ENCODE data around the gene EFNA1. TPM values are rescaled to one million over a fixed set of nuclear protein-coding genes. Genes with fewer than 3 reads are reported as not detected.

EFNA1 gene
- total RNA-seq, 4 donors from 2014 or later = 27.4 to 41.4 (median 34.0) TPM

DNA sequence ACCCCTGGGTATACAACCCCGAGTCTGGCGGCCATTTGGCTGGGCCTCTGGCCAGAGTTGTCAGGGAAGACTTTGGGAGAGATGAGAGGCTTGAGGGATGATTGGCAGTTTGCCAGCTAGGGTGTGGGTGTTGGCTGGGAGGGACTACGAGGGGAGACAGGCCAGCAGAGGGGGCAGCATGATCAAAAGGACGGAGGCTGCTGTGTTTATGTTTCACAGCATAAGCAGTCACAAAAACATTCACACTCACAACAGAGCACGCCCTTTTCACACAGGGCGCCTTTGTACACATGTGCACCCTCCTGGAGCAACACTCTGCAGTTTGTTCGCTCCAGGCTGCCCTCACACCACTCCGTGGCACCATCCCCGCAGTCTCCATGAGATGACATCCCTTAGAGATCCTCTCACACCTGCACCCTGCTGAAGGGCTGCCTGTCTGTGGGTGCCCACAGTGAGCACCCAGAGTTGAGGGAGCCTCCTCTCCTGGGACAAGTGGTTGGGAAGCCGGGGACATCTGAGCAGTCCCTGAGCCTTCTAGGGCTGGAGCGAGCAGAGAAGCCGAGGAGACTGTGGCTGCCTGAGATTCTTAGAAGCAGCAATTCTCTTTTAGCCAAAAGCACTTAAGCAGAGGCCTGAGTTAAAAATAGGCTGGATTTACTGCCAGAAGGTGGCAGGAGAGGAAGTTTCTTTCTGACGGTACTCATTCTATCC is 33.6 kb upstream of the EFNA1 start:
- no peaks in the 10 kb centered on the region for H3K36me3 ChIP-seq
- TF ChIP-seq, protein P1, sequence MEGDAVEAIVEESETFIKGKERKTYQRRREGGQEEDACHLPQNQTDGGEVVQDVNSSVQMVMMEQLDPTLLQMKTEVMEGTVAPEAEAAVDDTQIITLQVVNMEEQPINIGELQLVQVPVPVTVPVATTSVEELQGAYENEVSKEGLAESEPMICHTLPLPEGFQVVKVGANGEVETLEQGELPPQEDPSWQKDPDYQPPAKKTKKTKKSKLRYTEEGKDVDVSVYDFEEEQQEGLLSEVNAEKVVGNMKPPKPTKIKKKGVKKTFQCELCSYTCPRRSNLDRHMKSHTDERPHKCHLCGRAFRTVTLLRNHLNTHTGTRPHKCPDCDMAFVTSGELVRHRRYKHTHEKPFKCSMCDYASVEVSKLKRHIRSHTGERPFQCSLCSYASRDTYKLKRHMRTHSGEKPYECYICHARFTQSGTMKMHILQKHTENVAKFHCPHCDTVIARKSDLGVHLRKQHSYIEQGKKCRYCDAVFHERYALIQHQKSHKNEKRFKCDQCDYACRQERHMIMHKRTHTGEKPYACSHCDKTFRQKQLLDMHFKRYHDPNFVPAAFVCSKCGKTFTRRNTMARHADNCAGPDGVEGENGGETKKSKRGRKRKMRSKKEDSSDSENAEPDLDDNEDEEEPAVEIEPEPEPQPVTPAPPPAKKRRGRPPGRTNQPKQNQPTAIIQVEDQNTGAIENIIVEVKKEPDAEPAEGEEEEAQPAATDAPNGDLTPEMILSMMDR (IDR thresholded peaks at IDR 0.05) = peak; percentile 15 to 53 (median 33)
- no peak for TF ChIP-seq POLR2A (IDR thresholded peaks at IDR 0.05)
- no peak overlapping the region for H3K4me3 ChIP-seq
- peak overlapping the region in 2 of 4 donors; percentile 66 to 69 for H3K27ac ChIP-seq
- WGBS, 2 donors = 2 to 7% methylated on average over 13 of the region's 13 CpGs
- peaks cover 0 to 28% (median 11%) of the 10 kb centered on the region in 4 donors for H3K4me1 ChIP-seq
- no peaks in the 10 kb centered on the region for H3K27me3 ChIP-seq
- DNase-seq (ENCODE audit: low spot score in 2 of 2) = peak in 1 of 2 donors; percentile 43
- H3K9me3 ChIP-seq = no peaks in the 10 kb centered on the region

DNA sequence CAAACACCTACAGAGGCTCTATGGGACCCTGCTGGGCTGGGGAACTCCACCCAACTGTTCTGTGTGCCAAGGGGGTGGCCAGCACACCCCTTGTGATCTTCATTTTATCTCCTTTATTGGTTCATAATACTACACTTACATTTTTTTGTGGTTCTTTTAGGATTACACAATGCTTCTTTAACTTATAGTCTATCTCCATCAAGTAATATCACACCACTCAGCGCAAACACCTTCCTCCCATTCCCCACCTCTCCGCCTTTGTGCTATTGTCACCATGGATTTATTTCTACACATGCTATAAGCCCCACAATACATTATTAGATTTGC is 33.1 kb upstream of the EFNA1 start:
- Histone ChIP-seq H3K9me3 (no peaks in the 10 kb centered on the region), H3K27ac (peak overlapping the region in 2 of 4 donors; percentile 66 to 69), H3K4me3 (no peak overlapping the region), H3K4me1 (peaks cover 0 to 28% (median 11%) of the 10 kb centered on the region in 4 donors), H3K36me3 (no peaks in the 10 kb centered on the region), H3K27me3 (no peaks in the 10 kb centered on the region)
- no peak for TF ChIP-seq POLR2A (IDR thresholded peaks at IDR 0.05)
- no peak for TF ChIP-seq EP300 (IDR thresholded peaks at IDR 0.05)
- TF ChIP-seq, protein P1 (IDR thresholded peaks at IDR 0.05) = peak in 1 of 5 experiments; percentile 7
- WGBS, 2 donors = 74 to 76% methylated on average over 2 of the region's 2 CpGs
- DNase-seq (ENCODE audit: low spot score in 2 of 2) = no peak

DNA sequence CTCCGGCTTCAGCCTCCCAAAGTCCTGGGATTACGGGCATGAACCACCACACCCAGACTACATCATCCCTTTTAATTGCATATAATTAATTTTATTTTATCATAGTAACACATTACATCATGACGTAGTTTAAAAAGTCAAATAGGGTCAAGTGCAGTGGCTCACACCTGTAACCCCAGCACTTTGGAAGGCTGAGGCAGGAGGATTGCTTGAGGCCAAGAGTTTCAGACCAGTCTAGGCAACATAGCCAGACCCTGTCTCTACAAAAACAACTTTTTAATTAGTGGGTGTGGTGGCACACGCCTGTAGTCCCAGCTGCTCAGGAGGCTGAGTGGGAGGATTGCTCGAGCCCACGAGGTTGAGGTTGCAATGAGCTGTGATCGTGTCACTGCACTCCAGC is 28.3 kb upstream of the EFNA1 start:
- 81 to 83% methylated on average over 7 of the region's 7 CpGs for WGBS, 2 donors

DNA sequence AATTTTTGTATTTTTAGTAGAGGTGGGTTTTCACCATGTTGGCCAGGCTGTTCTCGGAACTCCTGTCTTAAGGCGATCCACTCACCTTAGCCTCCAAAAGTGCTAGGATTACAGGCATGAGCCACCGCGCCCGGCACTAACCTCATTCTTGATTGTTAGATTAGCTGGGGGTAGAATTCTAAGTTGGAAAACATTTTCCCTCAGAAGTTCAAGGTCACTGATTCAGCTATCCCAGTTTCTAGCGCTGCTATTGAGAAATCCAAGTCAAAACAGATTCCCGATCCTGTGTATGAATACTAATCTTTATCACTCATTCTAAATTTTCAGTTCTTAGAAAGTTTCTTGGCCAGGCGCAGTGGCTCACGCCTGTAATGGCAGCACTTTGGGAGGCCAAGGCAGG is 24.4 kb upstream of the EFNA1 start:
- Histone ChIP-seq H3K9me3 (no peaks in the 10 kb centered on the region), H3K36me3 (no peaks in the 10 kb centered on the region), H3K4me1 (peaks cover 0 to 12% (median 3%) of the 10 kb centered on the region in 4 donors), H3K27ac (no peak overlapping the region), H3K4me3 (no peak overlapping the region), H3K27me3 (no peaks in the 10 kb centered on the region)
- DNase-seq (ENCODE audit: low spot score in 2 of 2) = no peak
- 81 to 91% methylated on average over 9 of the region's 9 CpGs for WGBS, 2 donors
- TF ChIP-seq, protein P1 (IDR thresholded peaks at IDR 0.05) = no peak
- TF ChIP-seq POLR2A (IDR thresholded peaks at IDR 0.05) = no peak
- TF ChIP-seq EP300 (IDR thresholded peaks at IDR 0.05) = no peak

More for the DNA sequence above, 28.3 kb upstream of the EFNA1 start:
- Histone ChIP-seq H3K36me3 (no peaks in the 10 kb centered on the region), H3K27ac (no peak overlapping the region), H3K4me1 (peaks cover 0 to 7% (median 3%) of the 10 kb centered on the region in 4 donors), H3K9me3 (no peaks in the 10 kb centered on the region), H3K4me3 (no peak overlapping the region), H3K27me3 (no peaks in the 10 kb centered on the region)
- TF ChIP-seq POLR2A (IDR thresholded peaks at IDR 0.05) (no peak), EP300 (IDR thresholded peaks at IDR 0.05) (no peak)
- TF ChIP-seq, protein P1 (IDR thresholded peaks at IDR 0.05) = no peak
- DNase-seq (ENCODE audit: low spot score in 2 of 2) = no peak

DNA sequence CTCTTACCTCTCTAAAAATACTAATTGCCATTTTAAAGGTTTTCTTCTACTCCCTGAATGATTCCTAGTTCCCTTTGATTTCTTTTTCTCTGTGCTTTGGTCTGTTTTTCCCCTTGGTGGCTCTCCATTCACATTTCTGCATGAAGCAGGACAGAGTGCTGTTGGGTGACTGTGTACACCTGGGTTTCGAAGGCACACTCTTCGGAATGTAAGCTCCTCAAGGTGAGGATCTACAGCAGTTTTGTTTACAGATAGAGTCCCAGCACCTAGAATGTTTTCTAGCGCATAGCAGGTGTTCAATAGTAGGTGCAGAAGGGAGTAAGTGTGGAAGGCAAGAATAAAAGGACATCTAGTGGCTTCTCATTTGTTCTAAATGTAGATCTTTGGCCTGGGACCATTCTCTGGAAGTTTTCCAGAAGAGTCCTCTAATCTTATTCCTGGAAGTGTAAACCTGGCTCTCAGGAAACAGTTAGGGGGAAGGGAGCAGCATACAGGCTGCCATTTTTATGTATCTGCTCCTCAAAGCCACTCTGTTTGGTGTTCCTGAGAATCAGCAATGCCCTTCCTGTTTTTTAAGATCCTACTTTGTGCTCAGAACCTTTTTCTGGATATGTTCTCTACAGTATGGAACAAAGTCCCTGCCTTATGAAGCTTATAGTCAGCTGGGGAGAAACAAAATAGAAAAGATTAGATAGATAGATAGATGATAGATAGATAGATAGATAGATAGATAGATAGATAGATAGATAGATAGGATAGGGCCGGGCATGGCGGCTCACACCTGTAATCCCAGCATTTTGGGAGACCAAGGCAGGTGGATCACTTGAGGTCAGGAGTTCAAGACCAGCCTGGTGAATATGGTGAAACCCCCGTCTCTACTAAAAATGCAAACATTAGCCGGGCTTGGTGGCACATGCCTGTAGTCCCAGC is 22.8 kb upstream of the EFNA1 start:
- 77 to 78% methylated on average over 7 of the region's 7 CpGs for WGBS, 2 donors
- TF ChIP-seq POLR2A (IDR thresholded peaks at IDR 0.05) (no peak), EP300 (IDR thresholded peaks at IDR 0.05) (no peak)
- TF ChIP-seq, protein P1 (IDR thresholded peaks at IDR 0.05) = no peak
- H3K27me3 ChIP-seq = no peaks in the 10 kb centered on the region
- H3K27ac ChIP-seq = peak overlapping the region in 2 of 4 donors; percentile 27 to 36
- H3K4me3 ChIP-seq = no peak overlapping the region
- H3K9me3 ChIP-seq = no peaks in the 10 kb centered on the region
- H3K36me3 ChIP-seq = no peaks in the 10 kb centered on the region
- peaks cover 0 to 12% (median 3%) of the 10 kb centered on the region in 4 donors for H3K4me1 ChIP-seq
- no peak for DNase-seq (ENCODE audit: low spot score in 2 of 2)
